Measurements from ENCODE around the gene DCDC1. TPM values are rescaled to one million over a fixed set of nuclear protein-coding genes. Genes with fewer than 3 reads are reported as not detected.

The DCDC1 gene
- polyA plus RNA-seq, 2 of the 4 experiments (the other 2 are of a cell fraction), result 2.8 to 9.5 TPM

DNA sequence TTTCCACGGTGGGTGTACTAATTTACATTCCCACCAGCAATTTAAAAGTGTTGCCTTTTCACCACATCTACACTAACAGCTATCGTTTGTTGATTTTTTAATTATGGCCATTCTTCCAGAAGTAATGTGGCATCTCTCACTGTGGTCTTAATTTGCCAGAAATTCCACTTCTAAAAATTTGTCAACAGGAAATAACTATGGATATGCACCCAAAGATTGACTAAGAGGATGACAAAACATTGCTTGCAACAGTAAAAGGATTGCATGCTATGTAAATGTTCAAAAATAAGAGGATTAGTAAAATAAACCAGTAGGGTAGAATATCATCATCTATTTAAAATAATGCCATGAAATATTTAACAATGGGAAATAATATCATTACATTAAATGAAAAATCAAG, 219.5 kb downstream of the DCDC1 start:
- Histone ChIP-seq H3K9me3 (no peaks in the 10 kb centered on the region; the same call in 2 of the 3 replicates), H3K27ac (no peak overlapping the region), H3K4me1 (no peaks in the 10 kb centered on the region), H3K4me3 (no peak overlapping the region), H3K4me2 (no peak overlapping the region)
- DNase-seq (ENCODE audit: low read depth in 1 of 2, low spot score in 1 of 2) (no peak), ATAC-seq (no peak), FAIRE-seq (no peak)
- TF ChIP-seq CBX2 (IDR thresholded peaks at IDR 0.05; ENCODE audit: borderline replicate concordance, low read depth) (no peak), RNF2 (IDR thresholded peaks at IDR 0.05; ENCODE audit: borderline replicate concordance, low read depth) (no peak), EHMT2 (IDR thresholded peaks at IDR 0.05; ENCODE audit: low read depth) (no peak), MYC (IDR thresholded peaks at IDR 0.05; ENCODE audit: borderline replicate concordance, low read length) (no peak), KDM1A (IDR thresholded peaks at IDR 0.05; ENCODE audit: low read depth) (no peak), GATA3 (IDR thresholded peaks at IDR 0.05; ENCODE audit: borderline replicate concordance) (no peak), REST (IDR thresholded peaks at IDR 0.05) (no peak), ZC3H11A (IDR thresholded peaks at IDR 0.05) (no peak), FOSB (CRISPR knock-in tag; IDR thresholded peaks at IDR 0.05) (no peak), CHD4 (IDR thresholded peaks at IDR 0.05; ENCODE audit: borderline replicate concordance) (no peak), TP53 (CRISPR knock-in tag; IDR thresholded peaks at IDR 0.05) (no peak), USF2 (IDR thresholded peaks at IDR 0.05) (no peak), TFCP2L1 (CRISPR knock-in tag; IDR thresholded peaks at IDR 0.05) (no peak), ELK1 (IDR thresholded peaks at IDR 0.05; ENCODE audit: low read depth, low read length) (no peak), JUNB (IDR thresholded peaks at IDR 0.05) (no peak), ZNF302 (CRISPR knock-in tag; IDR thresholded peaks at IDR 0.05) (no peak), NFE2L2 (conservative IDR thresholded peaks at IDR 0.05; ENCODE audit: low read length) (no peak), MAFK (IDR thresholded peaks at IDR 0.05; ENCODE audit: partially characterized antibody) (no peak)
- TF ChIP-seq, protein P1, sequence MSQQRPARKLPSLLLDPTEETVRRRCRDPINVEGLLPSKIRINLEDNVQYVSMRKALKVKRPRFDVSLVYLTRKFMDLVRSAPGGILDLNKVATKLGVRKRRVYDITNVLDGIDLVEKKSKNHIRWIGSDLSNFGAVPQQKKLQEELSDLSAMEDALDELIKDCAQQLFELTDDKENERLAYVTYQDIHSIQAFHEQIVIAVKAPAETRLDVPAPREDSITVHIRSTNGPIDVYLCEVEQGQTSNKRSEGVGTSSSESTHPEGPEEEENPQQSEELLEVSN (IDR thresholded peaks at IDR 0.05; ENCODE audit: borderline replicate concordance, low read depth), result no peak
- TF ChIP-seq, protein P2, sequence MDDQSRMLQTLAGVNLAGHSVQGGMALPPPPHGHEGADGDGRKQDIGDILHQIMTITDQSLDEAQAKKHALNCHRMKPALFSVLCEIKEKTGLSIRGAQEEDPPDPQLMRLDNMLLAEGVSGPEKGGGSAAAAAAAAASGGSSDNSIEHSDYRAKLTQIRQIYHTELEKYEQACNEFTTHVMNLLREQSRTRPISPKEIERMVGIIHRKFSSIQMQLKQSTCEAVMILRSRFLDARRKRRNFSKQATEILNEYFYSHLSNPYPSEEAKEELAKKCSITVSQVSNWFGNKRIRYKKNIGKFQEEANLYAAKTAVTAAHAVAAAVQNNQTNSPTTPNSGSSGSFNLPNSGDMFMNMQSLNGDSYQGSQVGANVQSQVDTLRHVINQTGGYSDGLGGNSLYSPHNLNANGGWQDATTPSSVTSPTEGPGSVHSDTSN (IDR thresholded peaks at IDR 0.05), result no peak
- CTCF ChIA-PET, result interaction anchor here (0.7 kb wide), 1 partner anchor 429 kb away, joined by 5 read pairs; no protein-coding TSS in a partner anchor
- 38% methylated on average over 2 of the region's 2 CpGs for WGBS (ENCODE audit: missing lambda C conversion rate)
- POLR2A ChIA-PET, result no interaction called here

DNA sequence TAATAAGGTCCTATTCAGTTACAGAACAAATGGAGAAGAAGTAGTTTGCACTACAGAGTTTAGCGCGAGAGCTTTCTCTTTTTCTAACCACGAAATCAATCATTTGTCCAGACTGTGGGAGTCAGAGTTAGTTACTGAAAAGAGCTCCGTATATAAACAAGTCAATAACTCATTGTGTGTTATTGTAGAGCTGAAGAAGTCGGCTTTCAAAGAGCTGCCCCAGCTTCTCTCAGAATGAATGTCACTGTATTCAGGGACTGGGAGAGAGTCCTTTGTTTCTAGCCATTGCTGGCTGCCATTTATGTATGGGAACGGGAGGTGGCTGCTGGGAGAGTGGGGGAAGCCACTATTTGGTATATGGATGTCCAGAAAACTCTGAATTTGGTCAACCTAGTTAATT, 227.8 kb downstream of the DCDC1 start:
- H3K4me2 ChIP-seq, result no peak overlapping the region
- no peak overlapping the region for H3K27ac ChIP-seq
- DNase-seq (ENCODE audit: low read depth in 1 of 2, low spot score in 1 of 2), result no peak
- POLR2A ChIA-PET, result no interaction called here
- no peak for FAIRE-seq
- no peaks in the 10 kb centered on the region for H3K9me3 ChIP-seq
- no peak overlapping the region for H3K4me3 ChIP-seq
- ATAC-seq, result no peak
- 50% methylated on average over 6 of the region's 6 CpGs for WGBS (ENCODE audit: missing lambda C conversion rate)
- CTCF ChIA-PET, result no interaction called here
- TF ChIP-seq RNF2 (IDR thresholded peaks at IDR 0.05; ENCODE audit: borderline replicate concordance, low read depth) (no peak), FOXS1 (CRISPR knock-in tag; IDR thresholded peaks at IDR 0.05) (no peak), USF2 (IDR thresholded peaks at IDR 0.05) (no peak), CBX8 (IDR thresholded peaks at IDR 0.05) (no peak), GATA3 (IDR thresholded peaks at IDR 0.05; ENCODE audit: borderline replicate concordance) (no peak), CBX2 (IDR thresholded peaks at IDR 0.05; ENCODE audit: borderline replicate concordance, low read depth) (no peak), SMC3 (IDR thresholded peaks at IDR 0.05) (no peak), ZC3H11A (IDR thresholded peaks at IDR 0.05) (no peak), EHMT2 (IDR thresholded peaks at IDR 0.05; ENCODE audit: low read depth) (no peak)
- TF ChIP-seq, protein P2 (IDR thresholded peaks at IDR 0.05), result no peak
- no peaks in the 10 kb centered on the region for H3K4me1 ChIP-seq

Measured in A549 (cell line).